PC-3 (cell line): Measurements from ENCODE around the gene RNF17. TPM values are rescaled to one million over a fixed set of nuclear protein-coding genes. Genes with fewer than 3 reads are reported as not detected.

ENCODE experiments used
- ATAC-seq: fragments of 200-7000 bp; cut with Tn5 transposase; 2 replicates; pipeline ENCODE4 v1.9.1; 2020; ENCODE audit warnings: mild to moderate bottlenecking, moderate library complexity
- BruUV-seq: library from RNA; stranded (reverse); fragments of 400-500 nt; replicated peaks from 2 replicates; lab custom pipeline; 2021; lab: Mats Ljungman, UMichigan
- CTCF ChIA-PET: fragments of 300-600 bp; sonication (Branson Sonifier 250); formaldehyde crosslinking; loops from one replicate; lab custom pipeline; 2022; ENCODE audit warnings: antibody characterized with exemption; lab: Charles Lee
- POLR2A ChIA-PET: fragments of 300-600 bp; sonication (Branson Sonifier 250); formaldehyde crosslinking; loops from one replicate; lab custom pipeline; 2022; ENCODE audit warnings: antibody characterized with exemption; ENCODE audit not compliant: unreplicated experiment; lab: Charles Lee
- DNase-seq: peaks from one replicate; pipeline ENCODE4 v3.0.0-alpha.2; 2015
- H2AFZ ChIP-seq: fragments of 300-600 bp; sonication (generic); 2 replicates; pipeline ENCODE4 v1.6.0; 2016; ENCODE audit warnings: antibody characterized with exemption, low read length
- H3F3A ChIP-seq: fragments of 300-600 bp; sonication (generic); one replicate; pipeline ENCODE4 v1.6.0; 2017; ENCODE audit warnings: antibody characterized with exemption, low read length, control low read depth, mild to moderate bottlenecking; ENCODE audit not compliant: unreplicated experiment
- H3K27ac ChIP-seq: fragments of 300-600 bp; sonication (generic); 2 replicates; pipeline ENCODE4 v1.5.1; 2016; ENCODE audit warnings: mild to moderate bottlenecking, low read length
- H3K27me3 ChIP-seq: fragments of 300-600 bp; sonication (generic); 2 replicates; pipeline ENCODE4 v1.6.1; 2016; ENCODE audit warnings: low read length, mixed read lengths
- H3K36me3 ChIP-seq: fragments of 300-600 bp; sonication (generic); 2 replicates; pipeline ENCODE4 v1.6.1; 2016; ENCODE audit warnings: low read depth, mixed run types, low read length, mixed read lengths
- H3K4me1 ChIP-seq: fragments of 300-600 bp; sonication (generic); 2 replicates; pipeline ENCODE4 v1.5.1; 2016; ENCODE audit warnings: low read length; ENCODE audit not compliant: insufficient read depth
- H3K4me2 ChIP-seq: fragments of 300-600 bp; sonication (generic); 2 replicates; pipeline ENCODE4 v1.6.0; 2016; ENCODE audit warnings: low read length
- H3K4me3 ChIP-seq: fragments of 300-600 bp; sonication (generic); 2 replicates; pipeline ENCODE4 v1.5.1; 2016; ENCODE audit warnings: mild to moderate bottlenecking, low read length, mixed read lengths
- H3K79me2 ChIP-seq: fragments of 300-600 bp; sonication (generic); 2 replicates; pipeline ENCODE4 v1.6.1; 2017; ENCODE audit warnings: low read length, mixed read lengths
- H3K9ac ChIP-seq: fragments of 300-600 bp; sonication (generic); 2 replicates; pipeline ENCODE4 v1.6.0; 2016; ENCODE audit warnings: mild to moderate bottlenecking, low read length
- H3K9me2 ChIP-seq: fragments of 300-600 bp; sonication (generic); replicated peaks from 2 replicates; pipeline ENCODE4 v1.6.1; 2016; ENCODE audit warnings: mixed run types, low read length, mixed read lengths
- H3K9me3 ChIP-seq: fragments of 300-600 bp; sonication (generic); 2 replicates; pipeline ENCODE4 v1.6.1; 2016; ENCODE audit warnings: low read length, mixed read lengths
- H4K20me1 ChIP-seq: fragments of 300-600 bp; sonication (generic); 2 replicates; pipeline ENCODE4 v1.6.1; 2016; ENCODE audit warnings: low read length, mixed read lengths
- EZH2 ChIP-seq: fragments of 300-600 bp; sonication (generic); IDR thresholded peaks from one replicate; pipeline ENCODE4 v1.6.1; 2017; ENCODE audit warnings: antibody characterized with exemption, mild to moderate bottlenecking, low read length; ENCODE audit not compliant: unreplicated experiment
- EZH2phosphoT487 ChIP-seq: fragments of 300-600 bp; sonication (generic); IDR thresholded peaks from 2 replicates; pipeline ENCODE4 v1.6.1; 2018; ENCODE audit warnings: mild to moderate bottlenecking, antibody characterized with exemption, low read length, borderline replicate concordance
- intact Hi-C: fragments of 100-400 bp; cut with micrococcal nuclease; formaldehyde crosslinking; loops from 2 replicates; pipeline ENCODE4 v1.9.0; 2023
- total RNA-seq: library from RNA; depleted of rRNA; stranded (reverse); fragments of >200 nt; gene quantifications from 2 replicates; pipeline ENCODE4 v1.2.3, GENCODE V29; 2014
- TF ChIP-seq, protein P1 (sequence below): fragments of 300-600 bp; sonication (generic); conservative IDR thresholded peaks from 2 replicates; pipeline ENCODE4 v1.5.1; 2017; ENCODE audit warnings: antibody characterized with exemption, low read depth, mild to moderate bottlenecking, low read length

RNF17 gene
- total RNA-seq, 1 experiment from 2014 or later = not detected

DNA sequence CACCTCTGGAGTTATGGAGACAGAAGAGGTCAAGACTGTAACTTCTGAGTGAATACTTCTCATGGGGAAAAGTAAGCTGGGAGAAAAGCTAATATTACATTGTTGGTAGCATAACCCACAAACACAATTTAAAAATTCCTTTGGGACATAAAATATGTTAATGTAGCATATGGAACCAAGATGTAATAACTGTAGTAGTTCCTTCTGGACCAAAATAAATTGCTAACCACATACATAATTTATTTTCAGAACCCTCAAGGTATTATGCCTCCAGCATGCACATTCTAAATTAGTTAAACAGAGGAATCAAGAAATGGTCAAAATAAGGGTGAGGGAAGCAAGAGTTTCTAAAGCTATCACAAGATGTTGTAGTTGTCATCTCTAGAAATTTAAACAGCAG, 4.8 kb upstream of the RNF17 start:
- Histone ChIP-seq H3K4me1 (no peaks in the 10 kb centered on the region), H4K20me1 (no peaks in the 10 kb centered on the region), H2AFZ (no peak overlapping the region), H3K9ac (no peak overlapping the region), H3K27ac (no peak overlapping the region), H3K9me2 (no peaks in the 10 kb centered on the region), H3K9me3 (no peaks in the 10 kb centered on the region), H3F3A (no peaks in the 10 kb centered on the region), H3K4me2 (no peak overlapping the region), H3K4me3 (no peak overlapping the region), H3K27me3 (peaks cover 78% of the 10 kb centered on the region), H3K36me3 (no peaks in the 10 kb centered on the region), H3K79me2 (no peaks in the 10 kb centered on the region)
- intact Hi-C loops = no loop called here
- BruUV-seq = no TSS peak
- ChIA-PET CTCF (no interaction called here), POLR2A (no interaction called here)
- ATAC-seq = no peak
- DNase-seq = no peak
- no peak for TF ChIP-seq EZH2phosphoT487
- TF ChIP-seq, protein P1, sequence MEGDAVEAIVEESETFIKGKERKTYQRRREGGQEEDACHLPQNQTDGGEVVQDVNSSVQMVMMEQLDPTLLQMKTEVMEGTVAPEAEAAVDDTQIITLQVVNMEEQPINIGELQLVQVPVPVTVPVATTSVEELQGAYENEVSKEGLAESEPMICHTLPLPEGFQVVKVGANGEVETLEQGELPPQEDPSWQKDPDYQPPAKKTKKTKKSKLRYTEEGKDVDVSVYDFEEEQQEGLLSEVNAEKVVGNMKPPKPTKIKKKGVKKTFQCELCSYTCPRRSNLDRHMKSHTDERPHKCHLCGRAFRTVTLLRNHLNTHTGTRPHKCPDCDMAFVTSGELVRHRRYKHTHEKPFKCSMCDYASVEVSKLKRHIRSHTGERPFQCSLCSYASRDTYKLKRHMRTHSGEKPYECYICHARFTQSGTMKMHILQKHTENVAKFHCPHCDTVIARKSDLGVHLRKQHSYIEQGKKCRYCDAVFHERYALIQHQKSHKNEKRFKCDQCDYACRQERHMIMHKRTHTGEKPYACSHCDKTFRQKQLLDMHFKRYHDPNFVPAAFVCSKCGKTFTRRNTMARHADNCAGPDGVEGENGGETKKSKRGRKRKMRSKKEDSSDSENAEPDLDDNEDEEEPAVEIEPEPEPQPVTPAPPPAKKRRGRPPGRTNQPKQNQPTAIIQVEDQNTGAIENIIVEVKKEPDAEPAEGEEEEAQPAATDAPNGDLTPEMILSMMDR = no peak
- no peak for TF ChIP-seq EZH2

DNA sequence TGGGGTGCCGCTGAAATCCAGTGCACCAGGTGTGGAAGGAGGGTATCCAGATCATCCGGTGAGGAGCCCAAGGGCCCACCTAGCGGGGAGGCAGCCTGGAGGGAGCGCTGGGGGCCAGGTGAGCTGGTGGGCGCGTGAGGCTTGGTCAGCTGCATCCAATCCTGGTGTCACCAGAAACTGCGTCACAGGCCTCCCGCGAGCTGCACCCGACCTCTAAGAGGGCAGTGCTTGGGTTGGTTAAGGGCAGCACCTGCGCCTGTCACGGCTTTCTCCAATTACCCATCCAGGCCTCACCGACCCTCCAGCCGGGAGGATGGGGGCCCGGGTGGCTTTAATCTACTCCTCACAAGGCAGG, 284 bp downstream of the RNF17 start:
- Histone ChIP-seq H3K9me2 (no peaks in the 10 kb centered on the region), H3K36me3 (no peaks in the 10 kb centered on the region), H4K20me1 (no peaks in the 10 kb centered on the region), H2AFZ (no peak overlapping the region), H3K9me3 (no peaks in the 10 kb centered on the region), H3F3A (no peaks in the 10 kb centered on the region), H3K4me2 (no peak overlapping the region), H3K79me2 (no peaks in the 10 kb centered on the region), H3K27me3 (peaks cover 50% of the 10 kb centered on the region), H3K4me1 (no peaks in the 10 kb centered on the region), H3K4me3 (no peak overlapping the region), H3K9ac (no peak overlapping the region), H3K27ac (no peak overlapping the region)
- TF ChIP-seq, protein P1 = no peak
- TF ChIP-seq EZH2phosphoT487 (no peak), EZH2 (no peak)
- BruUV-seq = no TSS peak
- ChIA-PET POLR2A (no interaction called here), CTCF (no interaction called here)
- no peak for ATAC-seq
- intact Hi-C loops = no loop called here
- DNase-seq = no peak

DNA sequence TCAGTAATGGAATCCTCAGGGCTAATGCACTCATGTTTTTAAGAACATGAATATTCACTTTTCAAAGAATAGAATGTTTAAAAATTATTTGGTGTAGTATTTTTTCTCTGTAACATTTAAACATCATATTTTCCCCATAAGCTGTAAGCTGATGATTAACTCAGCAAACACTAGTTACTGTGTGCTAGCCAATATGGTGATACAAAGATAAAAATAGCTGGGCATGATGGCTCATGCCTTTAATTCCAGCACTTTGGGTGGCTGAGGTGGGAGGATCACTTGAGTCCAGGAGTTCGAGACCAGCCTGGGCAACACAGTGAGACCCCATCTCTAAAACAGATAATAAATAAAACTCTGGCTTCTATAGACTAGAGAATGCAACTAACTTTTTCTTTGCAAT, 13.2 kb downstream of the RNF17 start:
- intact Hi-C loops = no loop called here
- H3K79me2 ChIP-seq = no peaks in the 10 kb centered on the region
- H3K9me3 ChIP-seq = no peaks in the 10 kb centered on the region
- no peaks in the 10 kb centered on the region for H3K36me3 ChIP-seq
- TF ChIP-seq EZH2 (no peak), EZH2phosphoT487 (no peak)
- no peak for ATAC-seq
- H3K4me3 ChIP-seq = no peak overlapping the region
- BruUV-seq = no TSS peak
- H3F3A ChIP-seq = no peaks in the 10 kb centered on the region
- H2AFZ ChIP-seq = no peak overlapping the region
- peak; percentile 9 for DNase-seq
- H3K27me3 ChIP-seq = peaks cover 55% of the 10 kb centered on the region
- POLR2A ChIA-PET = interaction anchor here (0.6 kb wide), 1 partner anchor 1110 kb away, joined by 5 read pairs; no protein-coding TSS in a partner anchor
- H4K20me1 ChIP-seq = no peaks in the 10 kb centered on the region
- CTCF ChIA-PET = no interaction called here
- no peaks in the 10 kb centered on the region for H3K4me1 ChIP-seq
- no peaks in the 10 kb centered on the region for H3K9me2 ChIP-seq
- no peak overlapping the region for H3K9ac ChIP-seq
- H3K27ac ChIP-seq = no peak overlapping the region
- H3K4me2 ChIP-seq = no peak overlapping the region
